ENCODE results near the gene RRP12. TPM values are rescaled to one million over a fixed set of nuclear protein-coding genes. Genes with fewer than 3 reads are reported as not detected.

RRP12 gene
- total RNA-seq, 1 donor from 2014 or later, result 35.3 TPM

DNA sequence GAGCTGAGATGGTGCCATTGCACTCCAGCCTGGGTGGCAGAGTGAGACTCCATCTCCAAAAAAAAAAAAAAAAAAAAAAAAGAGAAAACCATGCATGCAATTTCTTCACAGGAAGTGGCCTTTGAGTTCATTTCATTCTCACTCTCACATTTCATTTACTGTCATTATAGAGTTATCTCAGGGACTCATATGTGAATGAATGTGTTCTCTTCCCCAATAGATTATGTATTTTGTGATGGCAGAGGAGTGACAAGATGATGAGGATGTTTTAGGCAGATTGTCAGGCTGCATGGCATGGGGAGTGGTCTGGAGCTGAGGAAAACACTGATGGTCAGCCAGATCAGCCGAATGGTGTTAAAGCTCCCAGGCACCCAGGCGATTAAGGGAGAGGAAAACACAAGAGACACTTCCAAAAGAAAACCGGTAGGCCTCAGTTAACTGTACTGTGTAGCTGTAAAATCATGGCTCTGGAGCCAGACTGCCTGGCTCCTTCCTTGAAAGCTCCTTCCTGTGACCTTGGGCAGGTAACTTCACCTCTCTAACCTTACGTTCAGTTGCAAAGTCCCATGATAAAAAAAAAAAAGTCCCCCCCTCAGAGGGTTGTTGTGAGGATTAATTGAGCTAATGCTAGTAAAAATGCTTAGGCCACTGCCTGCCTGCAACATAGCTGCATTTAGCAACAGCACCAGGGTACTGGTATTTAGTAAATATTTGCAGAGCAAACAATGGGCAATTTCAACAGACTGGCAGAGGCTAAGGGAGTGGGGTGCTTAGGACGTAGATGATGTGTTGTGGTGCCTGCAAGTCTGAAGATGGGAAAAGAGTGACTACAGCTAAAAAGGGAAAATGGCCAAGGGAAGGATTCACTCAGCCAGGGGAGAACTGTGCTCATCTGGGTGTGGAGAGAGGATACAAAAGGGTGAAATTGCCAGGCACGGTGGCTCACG lies 73.5 kb downstream of the RRP12 start:
- no peaks in the 10 kb centered on the region for H3K27me3 ChIP-seq (ENCODE audit: control insufficient read depth, insufficient read depth, low read length)
- no peak overlapping the region for H3K4me3 ChIP-seq (ENCODE audit: low read depth, low read length)
- no peaks in the 10 kb centered on the region for H3K36me3 ChIP-seq (ENCODE audit: control insufficient read depth, insufficient read depth, low read length)
- no peak for FAIRE-seq
- TF ChIP-seq, protein P1, sequence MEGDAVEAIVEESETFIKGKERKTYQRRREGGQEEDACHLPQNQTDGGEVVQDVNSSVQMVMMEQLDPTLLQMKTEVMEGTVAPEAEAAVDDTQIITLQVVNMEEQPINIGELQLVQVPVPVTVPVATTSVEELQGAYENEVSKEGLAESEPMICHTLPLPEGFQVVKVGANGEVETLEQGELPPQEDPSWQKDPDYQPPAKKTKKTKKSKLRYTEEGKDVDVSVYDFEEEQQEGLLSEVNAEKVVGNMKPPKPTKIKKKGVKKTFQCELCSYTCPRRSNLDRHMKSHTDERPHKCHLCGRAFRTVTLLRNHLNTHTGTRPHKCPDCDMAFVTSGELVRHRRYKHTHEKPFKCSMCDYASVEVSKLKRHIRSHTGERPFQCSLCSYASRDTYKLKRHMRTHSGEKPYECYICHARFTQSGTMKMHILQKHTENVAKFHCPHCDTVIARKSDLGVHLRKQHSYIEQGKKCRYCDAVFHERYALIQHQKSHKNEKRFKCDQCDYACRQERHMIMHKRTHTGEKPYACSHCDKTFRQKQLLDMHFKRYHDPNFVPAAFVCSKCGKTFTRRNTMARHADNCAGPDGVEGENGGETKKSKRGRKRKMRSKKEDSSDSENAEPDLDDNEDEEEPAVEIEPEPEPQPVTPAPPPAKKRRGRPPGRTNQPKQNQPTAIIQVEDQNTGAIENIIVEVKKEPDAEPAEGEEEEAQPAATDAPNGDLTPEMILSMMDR (IDR thresholded peaks at IDR 0.05; ENCODE audit: insufficient read depth, low read length, severe bottlenecking), result no peak
- no peak for DNase-seq (ENCODE audit: low read depth)

GRCh38 chr10:97325754-97326153 lies 75.4 kb downstream of the RRP12 start:
- DNase-seq (ENCODE audit: low read depth) (no peak), FAIRE-seq (no peak)
- Histone ChIP-seq H3K27me3 (ENCODE audit: control insufficient read depth, insufficient read depth, low read length) (no peaks in the 10 kb centered on the region), H3K4me3 (ENCODE audit: low read depth, low read length) (no peak overlapping the region), H3K36me3 (ENCODE audit: control insufficient read depth, insufficient read depth, low read length) (no peaks in the 10 kb centered on the region)
- TF ChIP-seq, protein P1 (IDR thresholded peaks at IDR 0.05; ENCODE audit: insufficient read depth, low read length, severe bottlenecking), result no peak

- no peak for FAIRE-seq
Measured at GRCh38 chr10:97323501-97323900, 77.6 kb downstream of the RRP12 start.

GRCh38 chr10:97321804-97322190 lies 79.3 kb downstream of the RRP12 start:
- no peak for FAIRE-seq
- TF ChIP-seq, protein P1 (IDR thresholded peaks at IDR 0.05; ENCODE audit: insufficient read depth, low read length, severe bottlenecking), result no peak

More at GRCh38 chr10:97323501-97323900, 77.6 kb downstream of the RRP12 start:
- Histone ChIP-seq H3K4me3 (ENCODE audit: low read depth, low read length) (no peak overlapping the region), H3K36me3 (ENCODE audit: control insufficient read depth, insufficient read depth, low read length) (no peaks in the 10 kb centered on the region), H3K27me3 (ENCODE audit: control insufficient read depth, insufficient read depth, low read length) (no peaks in the 10 kb centered on the region)
- TF ChIP-seq, protein P1 (IDR thresholded peaks at IDR 0.05; ENCODE audit: insufficient read depth, low read length, severe bottlenecking), result no peak
- DNase-seq (ENCODE audit: low read depth), result no peak

GRCh38 chr10:97321032-97321803 lies 79.9 kb downstream of the RRP12 start:
- FAIRE-seq, result no peak
- Histone ChIP-seq H3K4me3 (ENCODE audit: low read depth, low read length) (no peak overlapping the region), H3K36me3 (ENCODE audit: control insufficient read depth, insufficient read depth, low read length) (no peaks in the 10 kb centered on the region), H3K27me3 (ENCODE audit: control insufficient read depth, insufficient read depth, low read length) (no peaks in the 10 kb centered on the region)
- TF ChIP-seq, protein P1 (IDR thresholded peaks at IDR 0.05; ENCODE audit: insufficient read depth, low read length, severe bottlenecking), result no peak
- no peak for DNase-seq (ENCODE audit: low read depth)

More at GRCh38 chr10:97321804-97322190, 79.3 kb downstream of the RRP12 start:
- H3K27me3 ChIP-seq (ENCODE audit: control insufficient read depth, insufficient read depth, low read length), result no peaks in the 10 kb centered on the region
- H3K36me3 ChIP-seq (ENCODE audit: control insufficient read depth, insufficient read depth, low read length), result no peaks in the 10 kb centered on the region
- DNase-seq (ENCODE audit: low read depth), result no peak
- H3K4me3 ChIP-seq (ENCODE audit: low read depth, low read length), result no peak overlapping the region
